Choroid plexus epithelial cell (primary cell): ENCODE measurements around the gene MICALL2.

Experiments used
- DNase-seq: peaks from one replicate; pipeline ENCODE4 v3.0.0-alpha.2; 2010; ENCODE audit warnings: low read depth
- H3K4me3 ChIP-seq: 2 replicates; pipeline ENCODE4 v1.5.1; 2011; ENCODE audit warnings: low read depth, mild to moderate bottlenecking, control low read depth, low read length, moderate library complexity
- TF ChIP-seq, protein P1 (sequence below): conservative IDR thresholded peaks from 2 replicates; pipeline ENCODE4 v1.5.1; 2011; ENCODE audit warnings: low read depth, mild to moderate bottlenecking, control low read depth, inconsistent platforms, low read length, moderate library complexity

The MICALL2 gene

DNA sequence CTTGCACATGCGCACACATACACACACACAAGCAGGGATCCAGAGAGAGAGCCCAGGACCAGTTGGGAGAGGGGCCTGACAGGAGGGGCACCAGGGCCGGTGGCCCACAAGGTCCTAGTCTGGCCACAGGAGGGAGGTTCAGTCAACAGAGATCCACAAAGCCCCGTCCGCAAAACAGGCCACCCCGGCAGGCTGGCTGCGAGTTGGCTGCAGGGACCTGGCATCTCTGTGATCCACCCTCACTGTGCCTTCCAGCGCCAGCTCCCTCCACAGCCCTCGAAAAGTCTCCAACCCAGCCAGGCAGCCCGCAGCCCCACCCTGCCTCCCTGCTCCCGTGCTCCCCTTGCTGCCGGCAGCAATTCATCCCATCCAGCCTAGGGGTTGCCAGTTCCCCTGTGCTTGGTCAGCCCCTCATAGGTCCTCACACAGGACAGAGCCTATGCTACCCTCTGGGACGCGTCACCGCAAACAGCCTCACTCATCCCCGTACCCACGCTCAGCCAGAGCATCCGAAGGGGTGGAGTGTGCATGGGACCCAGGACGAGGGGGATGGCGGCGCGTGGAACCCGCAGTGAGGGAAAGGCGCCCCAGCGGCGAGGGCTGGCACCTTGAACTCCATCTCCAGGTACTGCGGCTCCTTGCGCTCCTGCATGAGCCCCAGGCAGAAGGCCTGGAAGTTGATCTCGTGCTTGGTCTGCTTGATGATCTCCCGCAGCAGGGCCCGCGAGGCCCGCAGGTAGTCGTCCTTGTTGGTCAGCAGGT lies 37.4 kb upstream of the MICALL2 start:
- DNase-seq = no peak
- no peak overlapping the region for H3K4me3 ChIP-seq
- TF ChIP-seq, protein P1, sequence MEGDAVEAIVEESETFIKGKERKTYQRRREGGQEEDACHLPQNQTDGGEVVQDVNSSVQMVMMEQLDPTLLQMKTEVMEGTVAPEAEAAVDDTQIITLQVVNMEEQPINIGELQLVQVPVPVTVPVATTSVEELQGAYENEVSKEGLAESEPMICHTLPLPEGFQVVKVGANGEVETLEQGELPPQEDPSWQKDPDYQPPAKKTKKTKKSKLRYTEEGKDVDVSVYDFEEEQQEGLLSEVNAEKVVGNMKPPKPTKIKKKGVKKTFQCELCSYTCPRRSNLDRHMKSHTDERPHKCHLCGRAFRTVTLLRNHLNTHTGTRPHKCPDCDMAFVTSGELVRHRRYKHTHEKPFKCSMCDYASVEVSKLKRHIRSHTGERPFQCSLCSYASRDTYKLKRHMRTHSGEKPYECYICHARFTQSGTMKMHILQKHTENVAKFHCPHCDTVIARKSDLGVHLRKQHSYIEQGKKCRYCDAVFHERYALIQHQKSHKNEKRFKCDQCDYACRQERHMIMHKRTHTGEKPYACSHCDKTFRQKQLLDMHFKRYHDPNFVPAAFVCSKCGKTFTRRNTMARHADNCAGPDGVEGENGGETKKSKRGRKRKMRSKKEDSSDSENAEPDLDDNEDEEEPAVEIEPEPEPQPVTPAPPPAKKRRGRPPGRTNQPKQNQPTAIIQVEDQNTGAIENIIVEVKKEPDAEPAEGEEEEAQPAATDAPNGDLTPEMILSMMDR = no peak

DNA sequence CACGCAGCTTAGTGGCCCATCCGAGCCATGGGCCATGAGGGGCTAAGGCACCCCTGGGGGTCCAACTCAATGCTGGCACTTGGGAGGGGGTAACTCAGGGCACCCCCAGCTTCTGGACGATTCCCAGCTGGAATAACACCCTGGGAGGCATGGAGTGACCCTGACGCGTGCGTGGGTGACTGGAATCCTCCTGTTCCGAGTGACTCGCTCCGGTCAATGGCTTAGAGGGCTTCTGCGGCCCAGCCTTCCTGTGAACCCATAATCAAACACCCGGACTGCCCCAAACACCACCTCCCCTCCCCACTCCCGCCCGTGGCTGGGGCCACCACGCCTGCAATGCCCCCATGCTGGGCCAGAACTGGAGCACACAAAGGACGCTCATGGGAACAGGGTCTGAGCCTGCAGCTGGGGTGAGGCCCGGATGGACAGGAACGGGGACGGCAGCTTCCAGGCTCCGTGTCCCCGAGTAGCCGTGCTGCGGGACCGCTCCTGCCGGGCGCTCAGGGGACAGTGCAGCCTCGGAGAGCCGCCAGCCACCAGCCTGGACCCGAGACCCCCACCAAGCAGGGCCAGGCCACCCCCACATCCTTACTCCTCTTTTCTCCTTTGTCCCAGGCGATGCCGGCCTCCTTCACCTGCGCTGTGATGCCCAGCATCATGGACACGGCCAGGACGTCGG lies 36.4 kb upstream of the MICALL2 start:
- no peak for DNase-seq
- no peak overlapping the region for H3K4me3 ChIP-seq
- TF ChIP-seq, protein P1 = no peak

DNA sequence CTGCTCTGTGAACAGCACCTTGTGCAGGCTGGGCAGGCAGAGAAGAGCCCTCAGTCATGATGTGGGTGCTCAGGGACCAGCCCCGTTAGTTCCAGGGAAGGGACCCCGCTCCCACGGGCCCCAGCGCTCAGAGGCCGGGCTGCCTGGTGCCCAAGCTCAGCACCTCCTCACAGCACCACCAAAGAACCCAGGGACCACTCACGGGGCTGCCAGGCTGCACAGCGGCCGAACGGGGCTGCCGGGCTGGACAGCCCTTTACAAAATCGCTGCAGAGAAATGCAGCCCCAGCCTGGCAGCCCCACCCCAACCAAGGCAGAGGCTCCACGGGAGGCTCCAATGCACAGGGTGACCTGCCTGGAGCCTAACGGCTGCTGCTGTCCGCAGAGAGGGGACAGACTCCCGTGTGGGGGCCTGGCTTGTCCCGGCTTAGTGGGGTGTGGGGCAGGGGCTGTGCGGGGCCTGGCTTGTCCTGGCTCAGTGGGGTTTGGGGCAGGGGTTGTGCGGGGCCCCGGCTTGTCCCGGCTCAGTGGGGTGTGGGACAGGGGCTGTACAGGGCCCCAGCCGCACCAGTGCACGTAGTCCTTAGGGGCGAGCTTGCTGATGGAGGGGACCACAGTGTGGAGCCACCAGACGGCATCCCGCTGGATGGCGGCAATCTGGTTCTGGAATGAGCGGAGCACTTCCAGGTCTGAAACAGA lies 35.7 kb upstream of the MICALL2 start:
- H3K4me3 ChIP-seq = no peak overlapping the region
- no peak for DNase-seq
- TF ChIP-seq, protein P1 = no peak

DNA sequence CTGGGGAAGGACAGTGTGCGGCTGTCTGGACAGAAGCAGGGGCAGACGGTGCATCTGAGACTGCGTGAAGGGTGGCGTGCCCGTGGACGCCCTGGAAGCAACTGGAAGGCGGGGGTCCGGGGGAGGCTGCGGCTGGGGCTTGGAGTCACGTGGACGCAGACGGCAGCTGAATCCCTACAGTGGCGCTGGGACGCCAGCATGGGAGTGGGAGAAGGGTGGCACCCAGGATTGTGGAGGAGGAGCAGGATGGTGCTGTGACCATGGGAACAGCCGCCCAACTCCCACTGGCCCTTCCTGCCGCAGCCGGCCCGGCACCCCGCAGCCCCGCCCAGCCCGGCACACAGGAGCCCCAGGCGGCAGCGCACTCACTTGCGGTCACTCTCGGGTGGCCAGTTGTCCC lies 35.2 kb upstream of the MICALL2 start:
- no peak for DNase-seq
- TF ChIP-seq, protein P1 = no peak
- H3K4me3 ChIP-seq = no peak overlapping the region

DNA sequence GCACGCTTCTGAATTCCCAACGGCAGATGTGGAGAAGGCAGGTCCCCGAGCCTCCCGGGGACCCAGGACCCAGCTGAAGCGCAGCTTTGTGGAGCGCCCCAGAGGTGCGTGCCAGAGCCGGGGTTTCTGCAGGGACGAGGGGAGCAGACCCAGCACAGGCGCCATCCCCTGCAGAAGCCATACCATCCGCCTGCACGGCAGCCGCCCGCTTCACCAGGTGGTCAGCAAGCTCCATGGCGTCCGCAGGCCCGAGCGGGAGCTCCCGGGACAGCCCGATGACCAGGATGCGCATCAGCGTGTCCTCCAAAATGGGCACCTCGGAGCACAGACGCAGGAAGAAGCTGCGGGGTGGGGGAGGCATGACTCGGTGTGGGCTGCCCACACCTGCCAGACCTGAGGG lies 34.3 kb upstream of the MICALL2 start:
- no peak for DNase-seq
- no peak overlapping the region for H3K4me3 ChIP-seq
- TF ChIP-seq, protein P1 = no peak

DNA sequence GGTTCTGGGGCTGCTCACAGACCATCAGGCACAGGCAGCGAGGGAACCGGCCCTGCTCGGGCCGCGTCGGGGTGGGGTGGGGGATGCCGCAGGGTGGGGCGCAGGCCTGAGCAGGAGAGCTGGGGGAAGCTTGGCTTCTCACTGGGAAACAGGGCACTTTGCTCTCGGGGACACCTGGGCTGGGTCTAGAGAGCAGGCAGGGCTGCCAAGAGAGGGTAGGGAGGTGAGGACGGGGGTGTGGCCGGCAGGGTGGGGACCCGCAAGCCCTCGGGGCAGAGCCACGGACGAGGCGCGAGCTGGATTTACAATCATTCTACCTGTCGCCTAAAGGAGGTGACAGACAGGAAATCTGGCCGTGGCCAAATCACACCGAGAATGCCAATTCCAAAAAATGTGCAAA lies 33.9 kb upstream of the MICALL2 start:
- TF ChIP-seq, protein P1 = no peak
- no peak overlapping the region for H3K4me3 ChIP-seq
- DNase-seq = no peak

DNA sequence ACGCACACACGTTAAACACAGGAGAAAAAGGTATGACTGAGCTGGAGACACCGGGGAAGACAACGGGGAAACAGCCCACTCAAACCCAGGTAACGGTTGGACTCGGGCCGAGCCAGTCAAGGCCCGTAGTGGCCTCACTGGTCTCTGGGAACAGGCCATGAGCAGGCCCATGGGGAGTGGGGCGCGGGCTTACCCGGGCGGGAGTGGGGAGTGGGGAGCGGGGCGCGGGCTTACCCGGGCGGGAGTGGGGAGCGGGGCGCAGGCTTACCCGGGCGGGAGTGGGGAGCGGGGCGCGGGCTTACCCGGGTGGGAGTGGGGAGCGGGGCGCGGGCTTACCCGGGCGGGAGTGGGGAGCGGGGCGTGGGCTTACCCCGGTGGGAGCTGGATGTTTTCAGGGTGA lies 33.4 kb upstream of the MICALL2 start:
- TF ChIP-seq, protein P1 = no peak
- no peak overlapping the region for H3K4me3 ChIP-seq

More for the DNA sequence above, 33.4 kb upstream of the MICALL2 start:
- DNase-seq = no peak
